ENCODE measurements around the gene SH2D7. TPM values are rescaled to one million over a fixed set of nuclear protein-coding genes. Genes with fewer than 3 reads are reported as not detected.

SH2D7 gene
- total RNA-seq, 1 experiment from 2014 or later: not detected

DNA sequence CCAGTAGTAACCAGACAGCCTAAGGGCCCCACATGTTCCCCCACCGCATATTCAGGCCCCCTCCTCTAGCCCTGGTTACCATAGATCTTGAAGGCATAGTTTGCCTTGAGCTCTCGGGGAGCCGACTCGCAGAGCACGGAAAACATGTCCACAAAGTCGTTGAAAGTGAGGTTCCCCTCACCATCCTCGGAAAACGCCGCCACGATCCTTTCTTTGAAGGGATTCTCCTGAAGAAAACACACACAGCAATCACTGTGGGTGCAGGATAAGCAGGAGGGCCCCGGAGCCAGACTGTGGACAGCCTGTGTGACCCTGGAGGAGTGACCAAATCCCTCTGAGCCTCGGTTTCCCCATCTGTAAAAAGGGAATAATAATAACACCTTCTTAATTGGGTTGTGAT, 16.8 kb downstream of the SH2D7 start:
- H3K4me1 ChIP-seq (ENCODE audit: insufficient read depth, low read length): no peaks in the 10 kb centered on the region; the same call in 1 of the 2 replicates
- no peak overlapping the region for H3K27ac ChIP-seq (ENCODE audit: insufficient read length, low read depth, low read length)
- H4K20me1 ChIP-seq (ENCODE audit: control insufficient read depth, insufficient read depth, insufficient read length): no peaks in the 10 kb centered on the region
- Mint-ChIP-seq H3K4me1 (peaks cover 3 to 11% of the 10 kb centered on the region in 2 experiments; a peak in 2 of 4 replicates), H3K27me3 (ENCODE audit: low read depth) (no peaks in the 10 kb centered on the region), H3K4me3 (no peak overlapping the region), H3K36me3 (ENCODE audit: insufficient read depth in 1 of 3, low read depth in 3 of 3) (peaks cover 4 to 14% (median 7%) of the 10 kb centered on the region in 3 experiments; a peak in 5 of 7 replicates), H3K9me3 (no peaks in the 10 kb centered on the region), H3K27ac (no peak overlapping the region; a peak in 1 of 7 replicates)
- no peaks in the 10 kb centered on the region for H3K9me3 ChIP-seq (ENCODE audit: control insufficient read depth, low read depth, low read length)
- H3T11ph ChIP-seq (ENCODE audit: low read length): no peak overlapping the region
- no peaks in the 10 kb centered on the region for H3K23me2 ChIP-seq (ENCODE audit: insufficient read length, low read depth, low read length, poor library complexity, severe bottlenecking)
- H4K8ac ChIP-seq (replicated peaks; ENCODE audit: insufficient read length, low read depth, low read length): no peak overlapping the region
- no peak for TF ChIP-seq CTCF (conservative IDR thresholded peaks at IDR 0.05)
- no CpG with 5 or more reads among the region's 12 CpGs for WGBS (ENCODE audit: extremely low coverage, insufficient read length, low lambda C conversion rate)
- H2BK5ac ChIP-seq (ENCODE audit: insufficient read length, low read length): no peak overlapping the region
- H4K5ac ChIP-seq (ENCODE audit: insufficient read length, low read depth, low read length): no peak overlapping the region
- no peak overlapping the region for H2AFZ ChIP-seq (ENCODE audit: low read length)
- H2BK20ac ChIP-seq (ENCODE audit: low read depth, low read length, poor library complexity, severe bottlenecking): no peak overlapping the region
- no peak overlapping the region for H3K4ac ChIP-seq (ENCODE audit: low read depth, low read length)
- H3K23ac ChIP-seq (ENCODE audit: insufficient read length, low read depth, low read length): no peak overlapping the region
- H3K79me2 ChIP-seq (ENCODE audit: insufficient read depth, low read length): no peaks in the 10 kb centered on the region
- no peak overlapping the region for H3K18ac ChIP-seq (ENCODE audit: insufficient read length, low read depth, low read length)
- no peaks in the 10 kb centered on the region for H3K27me3 ChIP-seq (ENCODE audit: insufficient read depth, low read length)
- no peak overlapping the region for H2BK12ac ChIP-seq (ENCODE audit: insufficient read length, low read depth, low read length)
- no peak overlapping the region for H2BK15ac ChIP-seq (ENCODE audit: low read depth, low read length)
- H2AK5ac ChIP-seq (ENCODE audit: insufficient read length, low read length): no peak overlapping the region
- no peak overlapping the region for H3K14ac ChIP-seq (ENCODE audit: insufficient read depth, low read length)
- H3K79me1 ChIP-seq (ENCODE audit: insufficient read depth, low read depth, low read length, poor library complexity, severe bottlenecking): no peaks in the 10 kb centered on the region
- DNase-seq: no peak
- no peak overlapping the region for H3K4me2 ChIP-seq (ENCODE audit: insufficient read depth, insufficient read length, low read length)
- no peak overlapping the region for H4K91ac ChIP-seq (ENCODE audit: insufficient read length, low read depth, low read length)
- no peak overlapping the region for H3K9ac ChIP-seq (ENCODE audit: extremely low read depth, insufficient read length, low read length)
- no peak overlapping the region for H2BK120ac ChIP-seq (ENCODE audit: low read depth, low read length, poor library complexity, severe bottlenecking)
- no peak overlapping the region for H3K56ac ChIP-seq (ENCODE audit: insufficient read length, low read depth, low read length)
